ENCODE measurements around the gene SPOCK2. TPM values are rescaled to one million over a fixed set of nuclear protein-coding genes. Genes with fewer than 3 reads are reported as not detected.
A peak's percentile ranks its signal among the peaks of the same experiment; 100 is the strongest.

The SPOCK2 gene
- total RNA-seq, 1 donor from 2014 or later, result 3.2 TPM

GRCh38 chr10:72072046-72072445 lies 16.3 kb downstream of the SPOCK2 start:
- peaks cover 5% of the 10 kb centered on the region for H3K9me3 Mint-ChIP-seq
- H3K27ac ChIP-seq, result no peak overlapping the region
- peaks cover 4% of the 10 kb centered on the region for H3K36me3 Mint-ChIP-seq
- no peaks in the 10 kb centered on the region for H3K79me2 ChIP-seq (ENCODE audit: low read depth)
- H3F3A ChIP-seq (ENCODE audit: low read depth), result no peaks in the 10 kb centered on the region
- peaks cover 8% of the 10 kb centered on the region for H3K4me1 ChIP-seq
- H3K4me3 ChIP-seq, result no peak overlapping the region
- no peak for DNase-seq (ENCODE audit: low spot score)
- no peak overlapping the region for H3K27ac Mint-ChIP-seq
- H4K20me1 ChIP-seq (ENCODE audit: low read depth), result no peaks in the 10 kb centered on the region
- TF ChIP-seq CTCF (IDR thresholded peaks at IDR 0.05), result no peak
- no peak for TF ChIP-seq EZH2phosphoT487 (IDR thresholded peaks at IDR 0.05)
- TF ChIP-seq EZH2 (IDR thresholded peaks at IDR 0.05), result no peak
- H3K4me1 Mint-ChIP-seq, result peaks cover 53% of the 10 kb centered on the region
- peaks cover 13% of the 10 kb centered on the region for H3K27me3 Mint-ChIP-seq (ENCODE audit: insufficient read depth, low read depth)
- H3K9ac ChIP-seq, result no peak overlapping the region
- H3K27me3 ChIP-seq, result no peaks in the 10 kb centered on the region
- H3K36me3 ChIP-seq, result no peaks in the 10 kb centered on the region
- H3K4me3 Mint-ChIP-seq, result no peak overlapping the region
- no peak overlapping the region for H2AFZ ChIP-seq (replicated peaks)
- no peaks in the 10 kb centered on the region for H3K9me3 ChIP-seq (ENCODE audit: low read depth)
- no peak overlapping the region for H3K4me2 ChIP-seq

DNA sequence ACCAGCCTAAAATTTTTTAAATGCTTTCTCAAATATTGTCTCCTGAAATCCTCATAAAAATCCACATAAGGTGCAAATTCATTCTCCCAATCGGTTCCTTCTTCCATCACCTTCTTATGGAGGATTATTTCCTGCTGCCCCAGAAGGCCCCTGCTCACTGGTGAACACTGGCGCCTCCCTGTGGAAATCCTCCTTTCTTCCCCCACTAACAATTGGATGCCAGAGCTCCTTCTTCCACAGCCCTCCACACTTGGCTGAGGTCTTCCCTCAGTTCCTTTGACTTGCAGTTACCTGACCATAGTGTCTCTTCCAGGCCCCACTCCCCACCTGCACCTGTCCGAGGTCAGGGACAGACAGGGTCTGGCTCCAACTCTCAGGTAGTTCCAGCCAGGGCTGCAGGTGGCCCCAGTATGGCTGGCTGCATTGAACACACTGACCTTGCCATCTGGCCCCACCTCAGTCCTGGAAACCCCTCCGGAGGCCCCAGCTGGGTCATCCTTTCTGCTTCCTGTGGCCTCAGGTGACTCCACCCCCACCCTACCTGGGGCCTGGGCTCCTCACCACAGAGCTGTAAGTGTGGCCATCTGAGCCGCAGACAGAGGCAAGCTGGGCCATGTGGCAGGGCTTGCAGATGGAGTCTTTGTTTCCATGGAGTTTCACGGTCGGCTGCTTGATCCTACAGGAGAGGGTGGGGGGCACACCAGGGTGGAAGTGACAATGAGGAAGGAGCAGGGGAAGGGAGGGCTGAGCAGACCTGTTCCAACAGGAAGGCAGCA lies 18.4 kb downstream of the SPOCK2 start:
- H3K36me3 ChIP-seq, result no peaks in the 10 kb centered on the region
- peaks cover 5% of the 10 kb centered on the region for H3K9me3 Mint-ChIP-seq
- H3K4me1 ChIP-seq, result peaks cover 8% of the 10 kb centered on the region
- H3K9ac ChIP-seq, result no peak overlapping the region
- peaks cover 4% of the 10 kb centered on the region for H3K36me3 Mint-ChIP-seq
- peak overlapping the region; percentile 67 for H3K27ac Mint-ChIP-seq
- peak; percentile 50 for DNase-seq (ENCODE audit: low spot score)
- H2AFZ ChIP-seq (replicated peaks), result peak overlapping the region; percentile 43
- H3K27me3 ChIP-seq, result no peaks in the 10 kb centered on the region
- no peak overlapping the region for H3K27ac ChIP-seq
- H3K4me3 Mint-ChIP-seq, result peak overlapping the region; percentile 68
- peak overlapping the region; percentile 45 for H3K4me2 ChIP-seq
- no peaks in the 10 kb centered on the region for H3K9me3 ChIP-seq (ENCODE audit: low read depth)
- no peaks in the 10 kb centered on the region for H3K79me2 ChIP-seq (ENCODE audit: low read depth)
- peaks cover 60% of the 10 kb centered on the region for H3K4me1 Mint-ChIP-seq
- H3K27me3 Mint-ChIP-seq (ENCODE audit: insufficient read depth, low read depth), result peaks cover 8% of the 10 kb centered on the region
- H3K4me3 ChIP-seq, result no peak overlapping the region
- no peak for TF ChIP-seq EZH2phosphoT487 (IDR thresholded peaks at IDR 0.05)
- TF ChIP-seq CTCF (IDR thresholded peaks at IDR 0.05), result peak; percentile 53
- H3F3A ChIP-seq (ENCODE audit: low read depth), result no peaks in the 10 kb centered on the region
- no peaks in the 10 kb centered on the region for H4K20me1 ChIP-seq (ENCODE audit: low read depth)

GRCh38 chr10:72068901-72069446 lies 19.4 kb downstream of the SPOCK2 start:
- H3K27ac Mint-ChIP-seq, result peak overlapping the region; percentile 87

More at GRCh38 chr10:72068901-72069446, 19.4 kb downstream of the SPOCK2 start:
- H3K79me2 ChIP-seq (ENCODE audit: low read depth), result no peaks in the 10 kb centered on the region
- H3F3A ChIP-seq (ENCODE audit: low read depth), result no peaks in the 10 kb centered on the region
- H3K36me3 ChIP-seq, result no peaks in the 10 kb centered on the region
- no peak for DNase-seq (ENCODE audit: low spot score)
- peaks cover 8% of the 10 kb centered on the region for H3K4me1 ChIP-seq
- H3K9me3 ChIP-seq (ENCODE audit: low read depth), result no peaks in the 10 kb centered on the region
- no peak overlapping the region for H2AFZ ChIP-seq (replicated peaks)
- Mint-ChIP-seq H3K36me3 (peaks cover 4% of the 10 kb centered on the region), H3K4me1 (peaks cover 64% of the 10 kb centered on the region), H3K4me3 (no peak overlapping the region), H3K27me3 (ENCODE audit: insufficient read depth, low read depth) (peaks cover 12% of the 10 kb centered on the region), H3K9me3 (peaks cover 5% of the 10 kb centered on the region)
- no peak overlapping the region for H3K9ac ChIP-seq
- no peaks in the 10 kb centered on the region for H3K27me3 ChIP-seq
- no peak overlapping the region for H3K4me2 ChIP-seq
- no peak overlapping the region for H3K4me3 ChIP-seq
- H4K20me1 ChIP-seq (ENCODE audit: low read depth), result no peaks in the 10 kb centered on the region
- TF ChIP-seq EZH2phosphoT487 (IDR thresholded peaks at IDR 0.05) (no peak), EZH2 (IDR thresholded peaks at IDR 0.05) (no peak), CTCF (IDR thresholded peaks at IDR 0.05) (no peak)
- no peak overlapping the region for H3K27ac ChIP-seq

Data from neural progenitor cell (in vitro differentiated cells).